Measurements from ENCODE around the gene PRR18.

GRCh38 chr6:166297606-166298005 is 10.6 kb downstream of the PRR18 start:
- TF ChIP-seq CTCF (conservative IDR thresholded peaks at IDR 0.05 in 1 of 2, IDR thresholded peaks at IDR 0.05 in 1 of 2; ENCODE audit: low read depth in 1 of 2, low read length in 2 of 2) (no peak), EZH2 (IDR thresholded peaks at IDR 0.05; ENCODE audit: low read length, missing control alignments) (no peak)

Data from fibroblast of lung (primary cell).